H9 (cell line): ENCODE measurements around the gene ADAMTS6. TPM values are rescaled to one million over a fixed set of nuclear protein-coding genes. Genes with fewer than 3 reads are reported as not detected.

ENCODE experiments used
- DNase-seq: peaks from one replicate; pipeline ENCODE4 v3.0.0-alpha.2; 2017
- H2AFZ ChIP-seq: one replicate; pipeline ENCODE4 v1.6.1; 2013; ENCODE audit warnings: mild to moderate bottlenecking, low read length, control low read depth, moderate library complexity
- H2AK5ac ChIP-seq: 2 replicates; pipeline ENCODE4 v1.6.1; 2013; ENCODE audit warnings: low read length, control low read depth, mixed read lengths; ENCODE audit not compliant: insufficient read length
- H2BK120ac ChIP-seq: one replicate; pipeline ENCODE4 v1.6.1; 2013; ENCODE audit warnings: low read depth, mild to moderate bottlenecking, low read length, control low read depth, inconsistent platforms; ENCODE audit not compliant: poor library complexity, severe bottlenecking
- H2BK12ac ChIP-seq: 2 replicates; pipeline ENCODE4 v1.6.1; 2013; ENCODE audit warnings: low read length, control low read depth, mixed read lengths, low read depth; ENCODE audit not compliant: insufficient read length
- H2BK15ac ChIP-seq: 2 replicates; pipeline ENCODE4 v1.6.1; 2013; ENCODE audit warnings: low read depth, low read length, control low read depth
- H2BK20ac ChIP-seq: one replicate; pipeline ENCODE4 v1.6.1; 2013; ENCODE audit warnings: low read depth, mild to moderate bottlenecking, low read length, control low read depth, inconsistent platforms; ENCODE audit not compliant: poor library complexity, severe bottlenecking
- H2BK5ac ChIP-seq: 2 replicates; pipeline ENCODE4 v1.6.1; 2013; ENCODE audit warnings: low read length, control low read depth, mixed read lengths; ENCODE audit not compliant: insufficient read length
- H3K14ac ChIP-seq: 2 replicates; pipeline ENCODE4 v1.6.1; 2013; ENCODE audit warnings: low read length, control low read depth; ENCODE audit not compliant: insufficient read depth
- H3K18ac ChIP-seq: 2 replicates; pipeline ENCODE4 v1.6.1; 2013; ENCODE audit warnings: low read depth, mild to moderate bottlenecking, mixed read lengths, low read length, control low read depth; ENCODE audit not compliant: insufficient read length
- H3K23ac ChIP-seq: 2 replicates; pipeline ENCODE4 v1.6.1; 2013; ENCODE audit warnings: low read length, control low read depth, mixed read lengths, low read depth; ENCODE audit not compliant: insufficient read length
- H3K23me2 ChIP-seq: 2 replicates; pipeline ENCODE4 v1.6.1; 2013; ENCODE audit warnings: low read depth, mild to moderate bottlenecking, mixed read lengths, low read length, control low read depth; ENCODE audit not compliant: insufficient read length, poor library complexity, severe bottlenecking
- H3K27ac ChIP-seq: 2 replicates; pipeline ENCODE4 v1.5.1; 2013; ENCODE audit warnings: low read length, control low read depth, mixed read lengths, low read depth; ENCODE audit not compliant: insufficient read length
- H3K27me3 ChIP-seq: 2 replicates; pipeline ENCODE4 v1.6.1; 2013; ENCODE audit warnings: low read length, control low read depth, inconsistent platforms; ENCODE audit not compliant: insufficient read depth
- H3K4ac ChIP-seq: 2 replicates; pipeline ENCODE4 v1.6.1; 2013; ENCODE audit warnings: low read depth, mild to moderate bottlenecking, control low read depth, inconsistent platforms, low read length, moderate library complexity
- H3K4me1 ChIP-seq: 2 replicates; pipeline ENCODE4 v1.6.1; 2013; ENCODE audit warnings: low read length, control low read depth, inconsistent platforms; ENCODE audit not compliant: insufficient read depth
- H3K4me2 ChIP-seq: 2 replicates; pipeline ENCODE4 v1.6.1; 2013; ENCODE audit warnings: low read length, control low read depth, mixed read lengths; ENCODE audit not compliant: insufficient read length, insufficient read depth
- H3K56ac ChIP-seq: 2 replicates; pipeline ENCODE4 v1.6.1; 2013; ENCODE audit warnings: low read depth, mild to moderate bottlenecking, mixed read lengths, low read length, control low read depth; ENCODE audit not compliant: insufficient read length
- H3K79me1 ChIP-seq: 2 replicates; pipeline ENCODE4 v1.6.1; 2013; ENCODE audit warnings: low read depth, mild to moderate bottlenecking, moderate library complexity, low read length, control low read depth, inconsistent platforms; ENCODE audit not compliant: insufficient read depth, poor library complexity, severe bottlenecking
- H3K79me2 ChIP-seq: 2 replicates; pipeline ENCODE4 v1.6.1; 2013; ENCODE audit warnings: low read length, control low read depth, inconsistent platforms; ENCODE audit not compliant: insufficient read depth
- H3K9ac ChIP-seq: 2 replicates; pipeline ENCODE4 v1.6.1; 2013; ENCODE audit warnings: low read length, control low read depth, mixed read lengths; ENCODE audit not compliant: insufficient read length; ENCODE audit errors: extremely low read depth
- H3K9me3 ChIP-seq: one replicate; pipeline ENCODE4 v1.6.1; 2013; ENCODE audit warnings: low read depth, low read length, inconsistent platforms; ENCODE audit not compliant: control insufficient read depth
- H3T11ph ChIP-seq: one replicate; pipeline ENCODE4 v1.6.1; 2013; ENCODE audit warnings: mild to moderate bottlenecking, low read length, control low read depth, inconsistent platforms
- H4K20me1 ChIP-seq: one replicate; pipeline ENCODE4 v1.6.1; 2013; ENCODE audit not compliant: control insufficient read depth, insufficient read length, insufficient read depth
- H4K5ac ChIP-seq: 2 replicates; pipeline ENCODE4 v1.6.1; 2013; ENCODE audit warnings: low read depth, mild to moderate bottlenecking, mixed read lengths, low read length, control low read depth; ENCODE audit not compliant: insufficient read length
- H4K8ac ChIP-seq: replicated peaks from 2 replicates; pipeline ENCODE4 v1.6.1; 2013; ENCODE audit warnings: low read length, control low read depth, mixed read lengths, low read depth; ENCODE audit not compliant: insufficient read length
- H4K91ac ChIP-seq: 2 replicates; pipeline ENCODE4 v1.6.1; 2013; ENCODE audit warnings: low read depth, mild to moderate bottlenecking, moderate library complexity, mixed read lengths, low read length, control low read depth; ENCODE audit not compliant: insufficient read length
- H3K27ac Mint-ChIP-seq, 3 experiments: 2 replicates in 2 of 3; 3 replicates in 1 of 3; pipeline ENCODE4 v1.8.0; 2020 to 2021; ENCODE audit warnings: mixed read lengths in 3 of 3, mild to moderate bottlenecking in 1 of 3, moderate library complexity in 1 of 3
- H3K27me3 Mint-ChIP-seq: 2 replicates; pipeline ENCODE4 v1.8.0; 2021; ENCODE audit warnings: low read depth, mild to moderate bottlenecking, moderate library complexity, mixed read lengths
- H3K36me3 Mint-ChIP-seq, 3 experiments: 2 replicates in 2 of 3; 3 replicates in 1 of 3; pipeline ENCODE4 v1.8.0; 2020 to 2021; ENCODE audit warnings: low read depth in 3 of 3, mixed read lengths in 3 of 3; ENCODE audit not compliant: insufficient read depth in 1 of 3
- H3K4me1 Mint-ChIP-seq, 2 experiments: 2 replicates each; pipeline ENCODE4 v1.8.0; 2020; ENCODE audit warnings: mixed read lengths in 2 of 2
- H3K4me3 Mint-ChIP-seq, 2 experiments: 2 replicates in 1 of 2; 3 replicates in 1 of 2; pipeline ENCODE4 v1.8.0; 2020 to 2021; ENCODE audit warnings: mild to moderate bottlenecking in 2 of 2, mixed read lengths in 2 of 2, moderate library complexity in 1 of 2
- H3K9me3 Mint-ChIP-seq, 2 experiments: 2 replicates in 1 of 2; 3 replicates in 1 of 2; pipeline ENCODE4 v1.8.0; 2020; ENCODE audit warnings: mild to moderate bottlenecking in 2 of 2, mixed read lengths in 2 of 2, moderate library complexity in 1 of 2
- WGBS: extraction: QIAGEN DNeasy Blood & Tissue Kit; methylation state at CpG from one replicate; pipeline ENCODE4 v1.1.7; 2013; ENCODE audit warnings: missing lambda C conversion rate, low lambda C conversion rate, mixed read lengths; ENCODE audit not compliant: insufficient read length; ENCODE audit errors: extremely low coverage; 5-methylcytosine and 5-hydroxymethylcytosine counted together
- total RNA-seq: library from RNA; stranded (reverse); gene quantifications from 2 replicates; pipeline ENCODE4 v1.2.1, GENCODE V29; 2021
- TF ChIP-seq, protein P1 (sequence below): fragments of 200-600 bp; sonication (generic); conservative IDR thresholded peaks from 3 replicates; pipeline ENCODE4 v1.8.0; 2021; ENCODE audit warnings: antibody characterized with exemption, mild to moderate bottlenecking

Gene ADAMTS6
- total RNA-seq, 1 experiment from 2014 or later = 0.33 TPM

DNA sequence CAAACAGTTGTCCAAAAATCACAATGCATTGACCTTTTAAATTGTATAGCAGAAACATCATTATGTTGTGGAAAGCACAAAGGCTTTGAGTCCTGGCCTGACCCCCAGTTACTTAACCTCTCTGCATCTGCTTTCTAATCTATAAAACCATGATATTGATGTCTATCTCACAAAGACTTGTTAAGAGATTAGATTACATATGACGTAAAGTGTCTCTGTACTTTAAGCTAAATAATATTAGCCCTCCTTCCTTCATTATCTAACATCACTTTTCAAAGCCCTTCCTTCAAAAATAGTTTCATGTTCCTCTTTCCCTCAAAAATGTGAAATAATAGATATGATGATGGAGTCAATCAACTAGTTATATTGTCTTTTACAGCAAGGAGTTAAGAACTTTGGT is 3.4 kb downstream of the ADAMTS6 start:
- Histone ChIP-seq H3K23ac (no peak overlapping the region), H4K5ac (no peak overlapping the region), H3K23me2 (peaks cover 18% of the 10 kb centered on the region), H3K9ac (no peak overlapping the region), H3K4me2 (no peak overlapping the region), H3K27ac (no peak overlapping the region), H2BK12ac (no peak overlapping the region), H3K79me2 (no peaks in the 10 kb centered on the region), H3K79me1 (no peaks in the 10 kb centered on the region), H4K20me1 (no peaks in the 10 kb centered on the region), H3K14ac (no peak overlapping the region), H2AFZ (no peak overlapping the region), H3K4ac (no peak overlapping the region), H2BK5ac (no peak overlapping the region), H3K27me3 (no peaks in the 10 kb centered on the region; the same call in 1 of the 2 replicates), H2BK120ac (no peak overlapping the region), H2BK20ac (no peak overlapping the region), H4K91ac (no peak overlapping the region), H3K18ac (no peak overlapping the region), H3T11ph (no peak overlapping the region), H2AK5ac (no peak overlapping the region), H3K9me3 (no peaks in the 10 kb centered on the region), H2BK15ac (no peak overlapping the region), H3K56ac (no peak overlapping the region), H3K4me1 (no peaks in the 10 kb centered on the region; the same call in 1 of the 2 replicates), H4K8ac (no peak overlapping the region)
- Mint-ChIP-seq H3K4me3 (no peak overlapping the region), H3K27ac (no peak overlapping the region), H3K4me1 (peaks cover 18% of the 10 kb centered on the region in 2 experiments), H3K9me3 (no peaks in the 10 kb centered on the region), H3K36me3 (no peaks in the 10 kb centered on the region), H3K27me3 (no peaks in the 10 kb centered on the region)
- TF ChIP-seq, protein P1, sequence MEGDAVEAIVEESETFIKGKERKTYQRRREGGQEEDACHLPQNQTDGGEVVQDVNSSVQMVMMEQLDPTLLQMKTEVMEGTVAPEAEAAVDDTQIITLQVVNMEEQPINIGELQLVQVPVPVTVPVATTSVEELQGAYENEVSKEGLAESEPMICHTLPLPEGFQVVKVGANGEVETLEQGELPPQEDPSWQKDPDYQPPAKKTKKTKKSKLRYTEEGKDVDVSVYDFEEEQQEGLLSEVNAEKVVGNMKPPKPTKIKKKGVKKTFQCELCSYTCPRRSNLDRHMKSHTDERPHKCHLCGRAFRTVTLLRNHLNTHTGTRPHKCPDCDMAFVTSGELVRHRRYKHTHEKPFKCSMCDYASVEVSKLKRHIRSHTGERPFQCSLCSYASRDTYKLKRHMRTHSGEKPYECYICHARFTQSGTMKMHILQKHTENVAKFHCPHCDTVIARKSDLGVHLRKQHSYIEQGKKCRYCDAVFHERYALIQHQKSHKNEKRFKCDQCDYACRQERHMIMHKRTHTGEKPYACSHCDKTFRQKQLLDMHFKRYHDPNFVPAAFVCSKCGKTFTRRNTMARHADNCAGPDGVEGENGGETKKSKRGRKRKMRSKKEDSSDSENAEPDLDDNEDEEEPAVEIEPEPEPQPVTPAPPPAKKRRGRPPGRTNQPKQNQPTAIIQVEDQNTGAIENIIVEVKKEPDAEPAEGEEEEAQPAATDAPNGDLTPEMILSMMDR = no peak
- no CpG with 5 or more reads among the region's 1 CpG for WGBS
- DNase-seq = no peak
